Activated CD8-positive, alpha-beta memory T cell treated with anti-CD3 and anti-CD28 coated beads, Interleukin-2, amount 50 U/mL, for 4 hours (primary cell): Measurements from ENCODE around the gene CASZ1.

Experiments
- DNase-seq: peaks from one replicate; pipeline ENCODE4 v3.0.0-alpha.2; 2020

CASZ1 gene

GRCh38 chr1:10724948-10725847, 71.2 kb downstream of the CASZ1 start:
- DNase-seq = no peak

DNA sequence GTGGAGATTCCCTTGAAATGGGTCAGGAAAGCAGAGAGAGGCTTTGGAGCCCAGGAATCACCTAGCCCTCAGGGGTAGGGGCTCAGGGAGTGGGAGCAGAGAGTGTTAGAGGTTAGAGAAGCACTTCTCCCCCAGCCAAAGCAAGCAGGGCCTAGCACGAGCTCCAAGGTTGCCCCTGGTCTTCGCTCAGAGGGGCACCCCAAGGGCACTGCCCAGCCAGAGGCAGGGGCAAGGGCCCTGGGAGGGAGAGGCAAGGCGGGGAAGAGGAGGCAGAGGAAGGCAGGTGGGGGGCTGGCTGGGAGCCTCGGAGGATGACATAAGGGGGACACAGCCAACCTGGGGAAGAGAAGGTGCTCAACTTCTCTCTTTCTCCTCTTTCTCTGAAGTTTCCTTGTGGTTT, 71.9 kb downstream of the CASZ1 start:
- no peak for DNase-seq

DNA sequence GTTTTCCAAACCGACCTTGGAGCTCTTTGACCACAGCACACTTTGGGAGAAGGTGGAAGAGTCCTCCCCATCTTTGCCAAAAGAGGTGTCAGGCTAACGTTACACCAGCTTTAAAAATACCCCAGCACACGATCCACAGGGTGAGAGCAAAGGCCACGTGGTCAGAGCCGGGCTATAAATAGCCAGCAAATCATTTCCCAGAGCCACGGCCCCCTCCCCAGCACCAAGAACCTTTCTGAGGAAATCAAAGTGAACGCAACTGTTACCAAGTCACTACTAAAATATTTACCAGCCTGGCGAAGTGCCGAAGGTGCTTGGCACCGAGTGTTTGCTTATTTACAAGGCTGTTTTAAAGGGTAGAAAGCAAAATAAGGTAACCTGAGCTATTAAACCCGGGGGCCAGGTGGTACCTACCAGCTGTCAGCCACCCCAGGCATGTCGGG, 72.4 kb downstream of the CASZ1 start:
- no peak for DNase-seq

DNA sequence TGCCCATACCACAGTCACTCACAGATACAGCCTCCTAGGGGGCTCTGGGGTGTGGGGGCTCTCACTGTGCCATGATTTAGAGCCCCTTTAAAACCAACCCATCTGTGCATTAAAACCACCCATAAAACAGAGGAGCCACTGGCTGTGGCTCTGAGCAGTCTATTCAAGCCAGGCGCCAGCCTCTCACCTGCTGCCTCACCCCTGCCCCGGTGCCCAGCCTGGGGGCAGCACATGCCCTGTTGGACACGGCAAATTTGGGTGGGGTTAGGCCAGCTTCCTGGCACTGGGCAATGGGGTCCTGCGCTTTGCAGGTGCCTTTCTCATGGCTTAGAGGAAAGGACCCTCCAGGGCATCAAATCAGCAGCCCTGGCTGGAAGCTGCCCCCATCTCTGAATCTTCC, 73.1 kb downstream of the CASZ1 start:
- no peak for DNase-seq

GRCh38 chr1:10722803-10723202, 73.6 kb downstream of the CASZ1 start:
- no peak for DNase-seq

DNA sequence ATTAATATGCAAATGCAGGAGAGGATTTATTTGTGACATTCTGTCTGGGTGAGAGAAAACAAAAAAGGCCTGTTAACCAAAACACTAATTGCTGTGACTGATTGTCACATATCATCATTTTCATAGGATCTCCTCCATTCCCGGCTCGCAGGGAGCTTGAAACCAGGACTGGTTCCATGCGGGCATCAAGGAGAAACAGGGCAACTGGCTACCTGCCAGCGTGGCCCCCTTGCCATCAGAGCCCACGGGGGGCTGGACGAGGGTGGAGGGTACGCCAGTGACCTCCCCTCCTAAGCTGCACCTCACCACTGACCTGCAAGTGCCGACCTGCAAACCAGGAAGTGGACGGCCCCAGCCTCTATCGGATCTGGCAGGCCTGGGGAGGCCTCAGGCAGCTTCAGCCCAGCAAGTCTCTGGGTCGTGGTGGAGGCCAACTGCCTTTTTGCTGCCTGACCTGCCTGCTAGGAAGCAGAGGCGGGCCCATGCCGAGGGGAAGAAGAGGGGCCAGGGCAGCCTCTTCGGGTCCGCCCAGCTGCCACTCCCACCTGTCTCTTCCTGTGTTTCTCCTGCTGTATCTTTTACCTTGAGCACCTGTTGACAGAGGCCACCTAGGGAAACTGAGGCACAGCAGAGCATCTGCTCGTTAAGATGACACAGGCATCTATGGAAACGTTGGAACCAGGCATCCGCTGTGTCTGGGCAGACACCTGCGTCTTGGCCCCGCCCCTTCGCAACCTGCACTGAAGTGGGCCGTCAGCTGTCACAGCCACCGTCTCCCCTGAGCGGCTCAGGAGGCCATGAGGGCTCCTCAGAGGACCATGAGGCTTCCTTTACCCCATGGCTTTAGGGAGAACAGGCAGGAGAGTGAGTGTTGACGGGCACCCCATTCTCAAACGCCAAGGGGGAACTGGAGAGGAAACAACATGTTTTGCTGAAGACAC, 74.8 kb downstream of the CASZ1 start:
- DNase-seq = no peak

GRCh38 chr1:10720635-10721034, 75.8 kb downstream of the CASZ1 start:
- no peak for DNase-seq

- no peak for DNase-seq
Measured at GRCh38 chr1:10718083-10718415, 78.4 kb downstream of the CASZ1 start.

DNA sequence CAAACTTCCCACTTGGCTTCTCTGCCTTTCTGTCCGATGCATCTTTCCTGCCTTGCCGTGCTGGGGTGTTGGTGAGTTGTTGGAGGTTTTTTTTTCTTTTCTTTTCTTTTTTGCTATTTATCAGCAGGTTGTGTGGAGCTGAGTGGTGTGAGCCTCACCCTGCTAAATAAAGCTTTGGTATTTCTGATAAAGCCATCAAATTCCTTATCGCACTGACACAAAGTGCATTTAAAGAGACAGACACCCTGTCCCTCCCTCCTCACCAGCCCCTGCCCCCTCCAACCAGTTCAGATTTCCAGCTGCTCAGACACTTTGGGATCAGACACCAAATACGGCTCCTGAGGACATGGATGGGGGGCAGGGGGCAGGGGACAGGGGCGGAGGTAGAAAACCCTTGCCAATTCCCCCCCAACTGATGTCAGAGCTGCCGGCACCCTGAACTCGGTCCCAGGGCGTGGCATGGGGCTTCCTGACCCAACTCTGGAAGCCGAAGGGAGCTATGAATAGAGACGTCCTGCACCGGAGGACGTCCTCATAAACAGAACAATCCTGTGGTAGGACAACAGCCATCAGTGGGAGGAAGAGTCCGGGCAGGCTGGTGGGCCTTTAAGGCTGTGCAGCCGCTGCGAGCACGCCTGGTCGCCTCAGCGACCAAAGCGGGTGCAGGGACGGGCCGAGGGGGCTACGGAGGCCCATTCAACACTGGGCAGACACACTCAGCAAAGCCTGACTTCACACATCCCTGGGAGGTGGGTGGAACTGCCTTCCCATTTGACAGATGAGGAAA, 79.0 kb downstream of the CASZ1 start:
- DNase-seq = no peak

- DNase-seq = no peak
Measured at GRCh38 chr1:10716840-10717239, 79.6 kb downstream of the CASZ1 start.

GRCh38 chr1:10714337-10715114, 81.9 kb downstream of the CASZ1 start:
- no peak for DNase-seq

DNA sequence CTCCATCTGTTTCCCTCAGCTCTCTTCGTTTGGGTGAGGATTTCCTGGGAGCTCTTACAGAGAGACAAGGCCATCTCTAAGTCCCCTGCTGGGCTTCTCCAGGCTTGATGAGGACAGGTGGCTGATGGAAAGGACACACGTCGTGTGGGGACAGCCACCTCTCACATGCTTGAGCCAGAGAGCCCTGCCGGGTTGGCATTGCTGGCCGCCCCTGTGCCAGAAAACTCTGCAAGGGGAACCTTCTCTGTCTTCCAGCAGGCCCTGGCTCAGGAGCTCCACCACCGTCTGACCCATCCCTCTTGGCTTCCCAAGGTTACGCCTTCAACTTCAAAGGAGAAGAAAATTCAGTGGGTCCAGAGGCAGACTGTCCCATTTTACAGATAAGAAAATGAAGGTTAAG, 82.8 kb downstream of the CASZ1 start:
- DNase-seq = no peak

DNA sequence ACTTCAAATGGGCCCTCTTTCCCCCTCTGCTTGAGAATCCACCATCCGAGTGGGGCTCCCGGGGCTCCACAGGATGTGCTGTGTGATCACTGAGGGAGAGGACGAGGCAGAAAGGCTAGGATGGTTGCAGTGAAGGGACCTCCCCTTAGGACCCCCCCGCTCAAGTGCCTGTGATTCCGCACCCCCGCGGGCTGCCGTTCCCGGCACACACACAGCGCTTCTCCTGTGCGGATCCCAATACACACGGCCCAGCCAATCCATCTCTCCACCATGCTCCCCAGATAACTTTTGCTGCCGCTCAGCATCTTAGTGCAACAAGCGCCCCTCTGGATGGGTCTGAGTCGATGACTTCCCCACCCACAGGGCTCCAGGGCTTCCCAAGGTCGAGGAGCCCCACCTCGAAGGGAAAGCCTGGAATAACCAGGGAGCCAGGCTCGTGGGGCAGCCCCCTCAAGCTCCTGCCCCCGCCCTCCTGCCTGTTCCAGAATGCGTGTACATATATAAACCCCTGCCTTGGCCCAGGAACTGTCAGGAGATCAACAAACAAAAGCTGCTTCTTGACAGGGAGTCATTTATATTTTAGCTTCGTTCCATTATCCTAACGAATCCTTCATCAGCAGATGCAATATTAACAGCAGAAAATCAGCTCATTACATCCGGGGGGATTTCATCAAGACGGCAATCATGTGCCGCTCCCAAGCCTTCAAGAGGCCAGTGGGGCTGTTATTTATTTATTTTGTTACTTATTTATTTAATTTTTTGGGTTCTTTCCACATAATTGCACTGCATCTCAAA, 83.7 kb downstream of the CASZ1 start:
- DNase-seq = no peak

- no peak for DNase-seq
Measured at GRCh38 chr1:10710489-10710888, 86.0 kb downstream of the CASZ1 start.

- DNase-seq = no peak
Measured at GRCh38 chr1:10709646-10710045, 86.8 kb downstream of the CASZ1 start.

- DNase-seq = no peak
Measured at GRCh38 chr1:10709165-10709564, 87.3 kb downstream of the CASZ1 start.

- no peak for DNase-seq
Measured at GRCh38 chr1:10708757-10709156, 87.7 kb downstream of the CASZ1 start.

DNA sequence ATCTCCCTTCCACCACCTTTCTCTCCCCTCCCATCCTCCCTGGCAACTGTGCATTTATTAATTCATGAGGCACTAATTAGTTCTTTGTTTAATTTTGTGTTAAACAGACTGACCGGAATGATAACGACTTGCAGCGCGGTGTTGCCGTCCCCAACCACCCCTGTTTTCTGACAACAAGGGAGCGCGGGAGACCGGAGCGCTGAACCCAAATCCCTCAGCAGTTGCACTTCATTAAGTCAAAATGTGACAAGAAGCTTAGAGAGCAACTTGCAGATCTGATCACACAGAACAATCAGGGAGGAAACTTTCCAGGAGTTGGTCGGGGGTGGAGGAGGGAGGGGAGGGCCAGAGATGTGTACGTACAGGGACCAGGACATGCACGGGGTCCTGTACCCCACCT, 89.2 kb downstream of the CASZ1 start:
- no peak for DNase-seq

- DNase-seq = no peak
Measured at GRCh38 chr1:10706376-10706913, 90.0 kb downstream of the CASZ1 start.

GRCh38 chr1:10705953-10706352, 90.5 kb downstream of the CASZ1 start:
- no peak for DNase-seq

DNA sequence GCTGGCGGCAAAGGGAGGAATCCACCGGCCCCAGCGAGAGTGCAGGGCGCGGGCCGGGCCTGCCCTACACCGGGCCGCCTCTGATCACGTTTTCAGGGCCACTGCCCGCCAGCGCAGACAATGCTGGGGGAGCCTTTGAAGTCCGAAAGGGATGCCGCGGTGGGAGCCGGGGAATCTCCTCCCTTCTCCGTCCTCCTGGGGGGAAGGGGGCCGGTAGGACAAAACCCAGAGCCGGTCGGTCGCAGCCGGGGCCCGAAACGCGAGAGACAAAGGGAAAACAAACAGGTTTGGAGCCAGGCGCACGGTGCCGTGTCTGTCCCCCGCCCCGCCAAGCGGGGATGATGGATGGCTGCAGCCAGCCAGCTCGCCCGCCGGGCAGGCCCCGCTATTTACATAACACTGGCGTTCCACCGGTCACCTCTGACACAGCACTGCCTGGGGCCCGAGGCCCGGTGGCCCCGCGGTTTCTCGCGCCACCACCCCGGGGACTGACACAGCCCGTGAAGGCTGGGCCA, 92.0 kb downstream of the CASZ1 start:
- DNase-seq = no peak
